ENCODE results near the gene HTT. TPM values are rescaled to one million over a fixed set of nuclear protein-coding genes. Genes with fewer than 3 reads are reported as not detected.

HTT gene
- total RNA-seq, 1 experiment from 2014 or later, result 18.4 TPM

DNA sequence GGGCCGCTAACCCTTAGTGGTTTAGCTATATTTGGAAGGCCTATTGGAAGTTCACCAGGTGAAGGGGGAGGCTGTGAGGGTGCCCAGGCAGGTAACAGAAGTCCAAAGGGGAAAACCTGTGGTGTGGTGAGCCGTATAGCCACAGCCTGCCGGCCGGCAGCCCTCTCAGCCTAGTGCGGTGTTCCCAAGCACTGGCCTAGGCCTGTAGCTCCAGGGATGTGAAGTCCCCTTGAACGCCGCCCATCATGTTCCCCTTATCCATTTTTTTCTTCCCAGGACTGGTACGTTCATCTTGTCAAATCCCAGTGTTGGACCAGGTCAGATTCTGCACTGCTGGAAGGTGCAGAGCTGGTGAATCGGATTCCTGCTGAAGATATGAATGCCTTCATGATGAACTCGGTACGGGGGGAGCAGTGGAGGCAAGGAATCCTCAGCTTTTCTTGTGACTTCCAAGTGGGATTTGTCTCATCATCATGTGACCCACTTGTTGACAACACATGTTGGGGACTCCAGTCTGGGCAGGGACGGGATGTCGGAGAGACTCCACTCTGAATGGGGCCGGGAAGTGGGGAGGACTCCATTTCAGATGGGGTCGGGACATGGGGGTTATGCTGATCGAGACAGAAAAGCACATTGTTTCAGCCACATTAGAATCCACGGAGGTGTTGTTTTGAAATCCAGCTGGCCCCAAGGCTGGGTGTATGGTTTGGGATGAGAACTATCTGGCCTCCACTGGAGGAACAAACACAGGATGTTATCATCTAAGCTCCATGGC lies 135.3 kb downstream of the HTT start:
- Histone ChIP-seq H3F3A (ENCODE audit: low read length, unreplicated experiment) (no peaks in the 10 kb centered on the region), H3K27me3 (ENCODE audit: low read length) (no peaks in the 10 kb centered on the region), H2AFZ (ENCODE audit: low read length) (no peak overlapping the region), H3K4me2 (ENCODE audit: low read length) (no peak overlapping the region), H3K4me3 (ENCODE audit: low read length) (no peak overlapping the region), H3K9ac (ENCODE audit: low read length) (no peak overlapping the region), H3K9me3 (ENCODE audit: low read length) (no peaks in the 10 kb centered on the region), H3K27ac (ENCODE audit: low read length) (no peak overlapping the region), H4K20me1 (ENCODE audit: low read length) (no peaks in the 10 kb centered on the region), H3K36me3 (ENCODE audit: low read depth, low read length) (peaks cover 8% of the 10 kb centered on the region), H3K4me1 (ENCODE audit: insufficient read depth, low read length) (no peaks in the 10 kb centered on the region), H3K9me2 (replicated peaks; ENCODE audit: low read length) (no peaks in the 10 kb centered on the region), H3K79me2 (ENCODE audit: low read length) (no peaks in the 10 kb centered on the region)
- POLR2A ChIA-PET (ENCODE audit: unreplicated experiment), result no interaction called here
- CTCF ChIA-PET, result no interaction called here
- DNase-seq (no peak), ATAC-seq (no peak)
- intact Hi-C loops (cut with micrococcal nuclease), result no loop called here
- TF ChIP-seq EZH2 (IDR thresholded peaks at IDR 0.05; ENCODE audit: low read length, unreplicated experiment) (no peak), EZH2phosphoT487 (IDR thresholded peaks at IDR 0.05; ENCODE audit: borderline replicate concordance, low read length) (no peak)
- TF ChIP-seq, protein P1, sequence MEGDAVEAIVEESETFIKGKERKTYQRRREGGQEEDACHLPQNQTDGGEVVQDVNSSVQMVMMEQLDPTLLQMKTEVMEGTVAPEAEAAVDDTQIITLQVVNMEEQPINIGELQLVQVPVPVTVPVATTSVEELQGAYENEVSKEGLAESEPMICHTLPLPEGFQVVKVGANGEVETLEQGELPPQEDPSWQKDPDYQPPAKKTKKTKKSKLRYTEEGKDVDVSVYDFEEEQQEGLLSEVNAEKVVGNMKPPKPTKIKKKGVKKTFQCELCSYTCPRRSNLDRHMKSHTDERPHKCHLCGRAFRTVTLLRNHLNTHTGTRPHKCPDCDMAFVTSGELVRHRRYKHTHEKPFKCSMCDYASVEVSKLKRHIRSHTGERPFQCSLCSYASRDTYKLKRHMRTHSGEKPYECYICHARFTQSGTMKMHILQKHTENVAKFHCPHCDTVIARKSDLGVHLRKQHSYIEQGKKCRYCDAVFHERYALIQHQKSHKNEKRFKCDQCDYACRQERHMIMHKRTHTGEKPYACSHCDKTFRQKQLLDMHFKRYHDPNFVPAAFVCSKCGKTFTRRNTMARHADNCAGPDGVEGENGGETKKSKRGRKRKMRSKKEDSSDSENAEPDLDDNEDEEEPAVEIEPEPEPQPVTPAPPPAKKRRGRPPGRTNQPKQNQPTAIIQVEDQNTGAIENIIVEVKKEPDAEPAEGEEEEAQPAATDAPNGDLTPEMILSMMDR (conservative IDR thresholded peaks at IDR 0.05; ENCODE audit: low read depth, low read length), result no peak
- BruUV-seq (replicated peaks), result no TSS peak

DNA sequence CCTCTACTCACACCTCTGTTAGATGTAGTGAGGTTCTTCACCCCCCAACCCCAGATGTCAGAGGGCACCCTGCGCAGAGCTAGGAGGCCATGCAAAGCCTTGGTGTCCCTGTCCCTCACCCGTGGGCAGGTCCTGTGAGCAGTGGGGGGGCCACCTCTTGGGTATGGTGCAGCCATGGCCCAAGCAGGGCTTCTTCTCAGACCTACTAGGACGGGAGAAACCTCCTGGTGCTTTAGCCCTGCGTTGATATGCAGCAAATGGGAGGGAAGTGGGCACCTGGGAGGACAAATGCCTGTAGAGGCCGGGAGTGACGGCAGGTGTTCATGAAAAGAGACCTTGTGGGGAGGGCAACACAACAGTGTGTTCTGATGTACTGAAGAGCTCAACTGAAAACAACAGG lies 136.0 kb downstream of the HTT start:
- H3K4me2 ChIP-seq (ENCODE audit: low read length), result no peak overlapping the region
- intact Hi-C loops (cut with micrococcal nuclease), result no loop called here
- H3K4me3 ChIP-seq (ENCODE audit: low read length), result no peak overlapping the region
- H2AFZ ChIP-seq (ENCODE audit: low read length), result no peak overlapping the region
- no peaks in the 10 kb centered on the region for H3K4me1 ChIP-seq (ENCODE audit: insufficient read depth, low read length)
- H3K9ac ChIP-seq (ENCODE audit: low read length), result no peak overlapping the region
- H4K20me1 ChIP-seq (ENCODE audit: low read length), result no peaks in the 10 kb centered on the region
- H3K9me2 ChIP-seq (replicated peaks; ENCODE audit: low read length), result no peaks in the 10 kb centered on the region
- ChIA-PET POLR2A (ENCODE audit: unreplicated experiment) (no interaction called here), CTCF (no interaction called here)
- H3K36me3 ChIP-seq (ENCODE audit: low read depth, low read length), result peaks cover 8% of the 10 kb centered on the region
- no peaks in the 10 kb centered on the region for H3K27me3 ChIP-seq (ENCODE audit: low read length)
- ATAC-seq (no peak), DNase-seq (no peak)
- no peaks in the 10 kb centered on the region for H3K79me2 ChIP-seq (ENCODE audit: low read length)
- BruUV-seq (replicated peaks), result no TSS peak
- TF ChIP-seq, protein P1 (conservative IDR thresholded peaks at IDR 0.05; ENCODE audit: low read depth, low read length), result no peak
- TF ChIP-seq EZH2phosphoT487 (IDR thresholded peaks at IDR 0.05; ENCODE audit: borderline replicate concordance, low read length) (no peak), EZH2 (IDR thresholded peaks at IDR 0.05; ENCODE audit: low read length, unreplicated experiment) (no peak)
- no peaks in the 10 kb centered on the region for H3F3A ChIP-seq (ENCODE audit: low read length, unreplicated experiment)
- no peaks in the 10 kb centered on the region for H3K9me3 ChIP-seq (ENCODE audit: low read length)
- H3K27ac ChIP-seq (ENCODE audit: low read length), result no peak overlapping the region

DNA sequence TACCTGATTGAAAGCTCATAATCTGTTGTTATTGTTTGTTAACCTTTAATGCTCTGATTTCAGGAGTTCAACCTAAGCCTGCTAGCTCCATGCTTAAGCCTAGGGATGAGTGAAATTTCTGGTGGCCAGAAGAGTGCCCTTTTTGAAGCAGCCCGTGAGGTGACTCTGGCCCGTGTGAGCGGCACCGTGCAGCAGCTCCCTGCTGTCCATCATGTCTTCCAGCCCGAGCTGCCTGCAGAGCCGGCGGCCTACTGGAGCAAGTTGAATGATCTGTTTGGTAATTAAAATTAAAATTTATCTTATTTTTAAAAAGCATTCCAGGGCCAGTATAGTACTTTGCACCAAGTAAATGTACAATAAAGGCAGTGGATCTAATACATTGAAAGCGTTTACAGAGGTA lies 137.4 kb downstream of the HTT start:
- no peak overlapping the region for H3K27ac ChIP-seq (ENCODE audit: low read length)
- no peaks in the 10 kb centered on the region for H3F3A ChIP-seq (ENCODE audit: low read length, unreplicated experiment)
- peaks cover 8% of the 10 kb centered on the region for H3K36me3 ChIP-seq (ENCODE audit: low read depth, low read length)
- BruUV-seq (replicated peaks), result no TSS peak
- H3K9ac ChIP-seq (ENCODE audit: low read length), result no peak overlapping the region
- TF ChIP-seq, protein P1 (conservative IDR thresholded peaks at IDR 0.05; ENCODE audit: low read depth, low read length), result no peak
- TF ChIP-seq EZH2 (IDR thresholded peaks at IDR 0.05; ENCODE audit: low read length, unreplicated experiment), result no peak
- TF ChIP-seq EZH2phosphoT487 (IDR thresholded peaks at IDR 0.05; ENCODE audit: borderline replicate concordance, low read length), result no peak
- intact Hi-C loops (cut with micrococcal nuclease), result no loop called here
- POLR2A ChIA-PET (ENCODE audit: unreplicated experiment), result no interaction called here
- ATAC-seq (no peak), DNase-seq (no peak)
- no peaks in the 10 kb centered on the region for H3K9me2 ChIP-seq (replicated peaks; ENCODE audit: low read length)
- no peaks in the 10 kb centered on the region for H3K27me3 ChIP-seq (ENCODE audit: low read length)
- H2AFZ ChIP-seq (ENCODE audit: low read length), result no peak overlapping the region
- no peak overlapping the region for H3K4me3 ChIP-seq (ENCODE audit: low read length)
- no peaks in the 10 kb centered on the region for H3K4me1 ChIP-seq (ENCODE audit: insufficient read depth, low read length)
- CTCF ChIA-PET, result no interaction called here
- no peaks in the 10 kb centered on the region for H3K9me3 ChIP-seq (ENCODE audit: low read length)
- no peaks in the 10 kb centered on the region for H4K20me1 ChIP-seq (ENCODE audit: low read length)
- no peak overlapping the region for H3K4me2 ChIP-seq (ENCODE audit: low read length)
- no peaks in the 10 kb centered on the region for H3K79me2 ChIP-seq (ENCODE audit: low read length)
